Trophoblast cell (in vitro differentiated cells and primary cell): ENCODE results near the gene IP6K3.
A peak's percentile ranks its signal among the peaks of the same experiment; 100 is the strongest.

Experiments used
- DNase-seq, 2 donors: peaks; one replicate each; pipeline ENCODE4 v3.0.0-alpha.2; 2016
- H2AFZ ChIP-seq: 2 replicates; pipeline ENCODE4 v1.6.1; 2013; ENCODE audit warnings: low read length, moderate library complexity, mild to moderate bottlenecking; ENCODE audit not compliant: insufficient read depth, poor library complexity
- H2AK5ac ChIP-seq: 2 replicates; pipeline ENCODE4 v1.6.1; 2013; ENCODE audit warnings: mild to moderate bottlenecking, low read length
- H2BK120ac ChIP-seq: 2 replicates; pipeline ENCODE4 v1.6.1; 2013; ENCODE audit warnings: low read length, mild to moderate bottlenecking, moderate library complexity; ENCODE audit not compliant: insufficient read depth, poor library complexity
- H2BK12ac ChIP-seq: 2 replicates; pipeline ENCODE4 v1.6.1; 2013; ENCODE audit warnings: mild to moderate bottlenecking, low read length, moderate library complexity
- H2BK5ac ChIP-seq: 2 replicates; pipeline ENCODE4 v1.6.1; 2013; ENCODE audit warnings: low read length, low read depth, moderate library complexity, mild to moderate bottlenecking; ENCODE audit not compliant: poor library complexity
- H3K14ac ChIP-seq: 2 replicates; pipeline ENCODE4 v1.6.1; 2013; ENCODE audit warnings: mild to moderate bottlenecking, low read length
- H3K18ac ChIP-seq: 2 replicates; pipeline ENCODE4 v1.6.1; 2013; ENCODE audit warnings: mild to moderate bottlenecking, low read length
- H3K23ac ChIP-seq: 2 replicates; pipeline ENCODE4 v1.6.1; 2013; ENCODE audit warnings: low read length
- H3K27ac ChIP-seq: 2 replicates; pipeline ENCODE4 v1.5.1; 2013; ENCODE audit warnings: low read depth, mild to moderate bottlenecking, inconsistent platforms, low read length, moderate library complexity
- H3K27me3 ChIP-seq: 2 replicates; pipeline ENCODE4 v1.6.1; 2013; ENCODE audit warnings: inconsistent platforms, mild to moderate bottlenecking, low read length, moderate library complexity; ENCODE audit not compliant: insufficient read depth
- H3K36me3 ChIP-seq, 2 experiments: 1 replicate in 1 of 2; 2 replicates in 1 of 2; pipeline ENCODE4 v1.6.1; 2013; ENCODE audit warnings: low read length in 2 of 2, mild to moderate bottlenecking in 2 of 2, moderate library complexity in 1 of 2; ENCODE audit not compliant: insufficient read depth in 2 of 2, control insufficient read depth in 1 of 2
- H3K4ac ChIP-seq: 2 replicates; pipeline ENCODE4 v1.6.1; 2013; ENCODE audit warnings: low read depth, mild to moderate bottlenecking, low read length, moderate library complexity
- H3K4me1 ChIP-seq, 2 experiments: 1 replicate in 1 of 2; 2 replicates in 1 of 2; pipeline ENCODE4 v1.6.1; 2013; ENCODE audit warnings: low read length in 2 of 2, mild to moderate bottlenecking in 2 of 2, moderate library complexity in 1 of 2; ENCODE audit not compliant: insufficient read depth in 2 of 2, control insufficient read depth in 1 of 2
- H3K4me2 ChIP-seq: 2 replicates; pipeline ENCODE4 v1.6.1; 2013; ENCODE audit warnings: inconsistent platforms, mild to moderate bottlenecking, low read length, moderate library complexity
- H3K4me3 ChIP-seq: 2 replicates; pipeline ENCODE4 v1.5.1; 2013; ENCODE audit warnings: mild to moderate bottlenecking, low read depth, low read length, inconsistent platforms
- H3K79me1 ChIP-seq: one replicate; pipeline ENCODE4 v1.6.1; 2013; ENCODE audit warnings: low read length
- H3K79me2 ChIP-seq: 2 replicates; pipeline ENCODE4 v1.6.1; 2013; ENCODE audit warnings: low read length, mild to moderate bottlenecking; ENCODE audit not compliant: control insufficient read depth, insufficient read depth, poor library complexity
- H3K9ac ChIP-seq: 2 replicates; pipeline ENCODE4 v1.6.1; 2013; ENCODE audit warnings: mild to moderate bottlenecking, low read length
- H3K9me3 ChIP-seq: 2 replicates; pipeline ENCODE4 v1.6.1; 2013; ENCODE audit warnings: low read depth, mild to moderate bottlenecking, control low read depth, inconsistent platforms, low read length; ENCODE audit not compliant: insufficient read depth
- H4K12ac ChIP-seq: 2 replicates; pipeline ENCODE4 v1.6.1; 2013; ENCODE audit warnings: low read depth, mild to moderate bottlenecking, low read length, moderate library complexity
- H4K8ac ChIP-seq: 2 replicates; pipeline ENCODE4 v1.6.1; 2013; ENCODE audit warnings: low read depth, mild to moderate bottlenecking, low read length, moderate library complexity
- H4K91ac ChIP-seq: one replicate; pipeline ENCODE4 v1.6.1; 2013; ENCODE audit warnings: low read depth, mild to moderate bottlenecking, low read length, moderate library complexity
- WGBS: extraction: QIAGEN DNeasy Blood & Tissue Kit; methylation state at CpG from one replicate; pipeline ENCODE4 v1.1.7; 2013; ENCODE audit warnings: missing lambda C conversion rate; ENCODE audit not compliant: insufficient read length, insufficient coverage; ENCODE audit errors: extremely low coverage; 5-methylcytosine and 5-hydroxymethylcytosine counted together

Gene IP6K3

GRCh38 chr6:33772082-33772830, 25.6 kb upstream of the IP6K3 start:
- Histone ChIP-seq H3K4me1 (peaks cover 14 to 15% of the 10 kb centered on the region in 2 experiments), H2BK5ac (no peak overlapping the region), H3K23ac (no peak overlapping the region), H2BK12ac (no peak overlapping the region), H3K79me1 (peaks cover 5% of the 10 kb centered on the region), H3K36me3 (peaks cover 44 to 47% of the 10 kb centered on the region in 2 experiments), H2BK120ac (no peak overlapping the region), H3K4me2 (no peak overlapping the region), H2AFZ (no peak overlapping the region), H2AK5ac (no peak overlapping the region), H3K14ac (peak overlapping the region; percentile 18), H4K91ac (no peak overlapping the region), H4K8ac (no peak overlapping the region), H4K12ac (no peak overlapping the region), H3K79me2 (peaks cover 1% of the 10 kb centered on the region), H3K27me3 (no peaks in the 10 kb centered on the region), H3K9ac (no peak overlapping the region), H3K9me3 (peaks cover under 1% of the 10 kb centered on the region), H3K4me3 (no peak overlapping the region), H3K18ac (no peak overlapping the region), H3K4ac (no peak overlapping the region), H3K27ac (peak overlapping the region; percentile 55)
- no CpG with 5 or more reads among the region's 24 CpGs for WGBS
- peak; percentile 27 to 42 for DNase-seq

GRCh38 chr6:33771146-33772081, 24.7 kb upstream of the IP6K3 start:
- Histone ChIP-seq H3K4me1 (peaks cover 14 to 15% of the 10 kb centered on the region in 2 experiments), H3K4me3 (no peak overlapping the region), H2BK5ac (no peak overlapping the region), H3K18ac (no peak overlapping the region), H3K79me1 (peaks cover 5% of the 10 kb centered on the region), H4K91ac (peak overlapping the region; percentile 20), H3K23ac (no peak overlapping the region), H4K12ac (no peak overlapping the region), H2BK12ac (no peak overlapping the region), H3K4ac (no peak overlapping the region), H4K8ac (no peak overlapping the region), H2AFZ (no peak overlapping the region), H3K4me2 (peak overlapping the region; percentile 39), H3K9ac (no peak overlapping the region), H3K79me2 (peaks cover 1% of the 10 kb centered on the region), H2AK5ac (no peak overlapping the region), H3K9me3 (peaks cover 3% of the 10 kb centered on the region), H3K27me3 (no peaks in the 10 kb centered on the region), H3K14ac (peak overlapping the region; percentile 18), H3K27ac (peak overlapping the region; percentile 55), H2BK120ac (no peak overlapping the region), H3K36me3 (peaks cover 36 to 39% of the 10 kb centered on the region in 2 experiments)
- DNase-seq, result peak; percentile 84 to 87
- no CpG with 5 or more reads among the region's 47 CpGs for WGBS

- Histone ChIP-seq H3K9ac (no peak overlapping the region), H3K18ac (no peak overlapping the region), H2BK12ac (peak overlapping the region; percentile 70), H3K4me1 (peaks cover 14 to 15% of the 10 kb centered on the region in 2 experiments), H3K4me2 (no peak overlapping the region), H3K27me3 (no peaks in the 10 kb centered on the region), H3K79me1 (peaks cover 5% of the 10 kb centered on the region), H2BK120ac (peak overlapping the region; percentile 37), H4K8ac (peak overlapping the region; percentile 23), H3K14ac (peak overlapping the region; percentile 35), H4K12ac (no peak overlapping the region), H2AK5ac (peak overlapping the region; percentile 69), H2AFZ (no peak overlapping the region), H3K4ac (no peak overlapping the region), H3K9me3 (peaks cover 3% of the 10 kb centered on the region), H2BK5ac (peak overlapping the region; percentile 25), H3K23ac (no peak overlapping the region), H3K4me3 (no peak overlapping the region), H3K36me3 (peaks cover 31 to 33% of the 10 kb centered on the region in 2 experiments), H3K27ac (peak overlapping the region; percentile 29), H3K79me2 (peaks cover 1% of the 10 kb centered on the region), H4K91ac (peak overlapping the region; percentile 58)
- no CpG with 5 or more reads among the region's 3 CpGs for WGBS
- DNase-seq, result no peak
These were observed 24.1 kb upstream of the IP6K3 start for GRCh38 chr6:33770833-33771145.

- peaks cover 1% of the 10 kb centered on the region for H3K79me2 ChIP-seq
- peaks cover 27 to 28% of the 10 kb centered on the region in 2 experiments for H3K36me3 ChIP-seq
- peak overlapping the region; percentile 23 for H4K8ac ChIP-seq
- peaks cover 5% of the 10 kb centered on the region for H3K79me1 ChIP-seq
- peak overlapping the region; percentile 26 for H4K12ac ChIP-seq
- no peak overlapping the region for H3K4me3 ChIP-seq
- peak overlapping the region; percentile 29 for H3K27ac ChIP-seq
- H3K23ac ChIP-seq, result no peak overlapping the region
- peak overlapping the region; percentile 35 for H3K14ac ChIP-seq
- peak overlapping the region; percentile 70 for H2BK12ac ChIP-seq
- H2AFZ ChIP-seq, result no peak overlapping the region
- H3K4ac ChIP-seq, result no peak overlapping the region
- DNase-seq, result no peak
- no peak overlapping the region for H3K18ac ChIP-seq
- no peaks in the 10 kb centered on the region for H3K27me3 ChIP-seq
- no CpG with 5 or more reads among the region's 14 CpGs for WGBS
- peak overlapping the region; percentile 37 for H2BK120ac ChIP-seq
- peaks cover 14 to 15% of the 10 kb centered on the region in 2 experiments for H3K4me1 ChIP-seq
- H4K91ac ChIP-seq, result peak overlapping the region; percentile 58
- no peak overlapping the region for H3K9ac ChIP-seq
- H2BK5ac ChIP-seq, result peak overlapping the region; percentile 25
- peaks cover 3% of the 10 kb centered on the region for H3K9me3 ChIP-seq
- no peak overlapping the region for H3K4me2 ChIP-seq
- peak overlapping the region; percentile 69 for H2AK5ac ChIP-seq
These were observed 23.6 kb upstream of the IP6K3 start for GRCh38 chr6:33770124-33770832.
